ENCODE results near the gene XCL1.
"Not testable (repeated sequence)": the region's sequence is repeated elsewhere in the genome, so short reads cannot be mapped to it uniquely, and the experiment has no call there.

DNA sequence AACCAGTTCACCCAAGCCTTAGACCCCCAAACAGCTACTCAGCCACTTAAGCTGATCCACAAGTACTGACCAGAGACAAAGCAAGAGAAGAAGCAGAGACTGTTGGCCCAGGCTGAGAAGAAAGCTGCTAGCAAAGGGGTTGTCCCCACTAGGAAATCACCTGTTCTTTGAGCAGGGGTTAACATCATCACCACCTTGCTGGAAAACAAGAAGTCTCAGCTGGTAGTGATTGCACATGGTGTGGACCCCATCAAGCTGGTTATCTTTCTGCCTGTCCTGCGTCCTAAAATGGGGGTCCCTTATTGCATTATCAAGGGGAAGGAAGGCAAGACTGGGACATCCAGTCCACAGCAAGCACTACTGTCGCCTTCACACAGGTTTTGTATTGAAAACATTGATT, 33.4 kb upstream of the XCL1 start:
- not testable (repeated sequence) for TF ChIP-seq CTCF, POLR2A (IDR thresholded peaks at IDR 0.05)
